ENCODE results near the gene NUP62.
"Not testable (repeated sequence)": the region's sequence is repeated elsewhere in the genome, so short reads cannot be mapped to it uniquely, and the experiment has no call there.

NUP62 gene

GRCh38 chr19:49925486-49925885 lies 3.8 kb downstream of the NUP62 start:
- TF ChIP-seq, protein P1, sequence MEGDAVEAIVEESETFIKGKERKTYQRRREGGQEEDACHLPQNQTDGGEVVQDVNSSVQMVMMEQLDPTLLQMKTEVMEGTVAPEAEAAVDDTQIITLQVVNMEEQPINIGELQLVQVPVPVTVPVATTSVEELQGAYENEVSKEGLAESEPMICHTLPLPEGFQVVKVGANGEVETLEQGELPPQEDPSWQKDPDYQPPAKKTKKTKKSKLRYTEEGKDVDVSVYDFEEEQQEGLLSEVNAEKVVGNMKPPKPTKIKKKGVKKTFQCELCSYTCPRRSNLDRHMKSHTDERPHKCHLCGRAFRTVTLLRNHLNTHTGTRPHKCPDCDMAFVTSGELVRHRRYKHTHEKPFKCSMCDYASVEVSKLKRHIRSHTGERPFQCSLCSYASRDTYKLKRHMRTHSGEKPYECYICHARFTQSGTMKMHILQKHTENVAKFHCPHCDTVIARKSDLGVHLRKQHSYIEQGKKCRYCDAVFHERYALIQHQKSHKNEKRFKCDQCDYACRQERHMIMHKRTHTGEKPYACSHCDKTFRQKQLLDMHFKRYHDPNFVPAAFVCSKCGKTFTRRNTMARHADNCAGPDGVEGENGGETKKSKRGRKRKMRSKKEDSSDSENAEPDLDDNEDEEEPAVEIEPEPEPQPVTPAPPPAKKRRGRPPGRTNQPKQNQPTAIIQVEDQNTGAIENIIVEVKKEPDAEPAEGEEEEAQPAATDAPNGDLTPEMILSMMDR (IDR thresholded peaks at IDR 0.05; ENCODE audit: insufficient read depth, low read length, poor library complexity, severe bottlenecking), result no peak
- Histone ChIP-seq H3K36me3 (ENCODE audit: control insufficient read depth, insufficient read depth, low read length) (peaks cover 34% of the 10 kb centered on the region), H3K4me3 (replicated peaks; ENCODE audit: low read depth, low read length) (peak overlapping the region; percentile 5; the same call in 1 of the 2 replicates)

GRCh38 chr19:49924881-49925210 lies 4.5 kb downstream of the NUP62 start:
- not testable (repeated sequence) for DNase-seq (ENCODE audit: extremely low read depth, insufficient read length); H3K27me3 ChIP-seq (replicated peaks; ENCODE audit: control insufficient read depth, insufficient read depth, low read length)
- H3K36me3 ChIP-seq (ENCODE audit: control insufficient read depth, insufficient read depth, low read length), result peaks cover 34% of the 10 kb centered on the region
- H3K4me3 ChIP-seq (replicated peaks; ENCODE audit: low read depth, low read length), result peak overlapping the region; percentile 14; the same call in 1 of the 2 replicates

More at GRCh38 chr19:49925486-49925885, 3.8 kb downstream of the NUP62 start:
- DNase-seq (ENCODE audit: extremely low read depth, insufficient read length), result no peak
- H3K27me3 ChIP-seq (replicated peaks; ENCODE audit: control insufficient read depth, insufficient read depth, low read length), result no peaks in the 10 kb centered on the region

GRCh38 chr19:49924004-49924880 lies 5.1 kb downstream of the NUP62 start:
- Histone ChIP-seq H3K4me3 (replicated peaks; ENCODE audit: low read depth, low read length) (peak overlapping the region; percentile 23), H3K36me3 (ENCODE audit: control insufficient read depth, insufficient read depth, low read length) (peaks cover 34% of the 10 kb centered on the region), H3K27me3 (replicated peaks; ENCODE audit: control insufficient read depth, insufficient read depth, low read length) (no peaks in the 10 kb centered on the region)
- TF ChIP-seq, protein P1 (IDR thresholded peaks at IDR 0.05; ENCODE audit: insufficient read depth, low read length, poor library complexity, severe bottlenecking), result no peak
- peak; percentile 70 for DNase-seq (ENCODE audit: extremely low read depth, insufficient read length)

DNA sequence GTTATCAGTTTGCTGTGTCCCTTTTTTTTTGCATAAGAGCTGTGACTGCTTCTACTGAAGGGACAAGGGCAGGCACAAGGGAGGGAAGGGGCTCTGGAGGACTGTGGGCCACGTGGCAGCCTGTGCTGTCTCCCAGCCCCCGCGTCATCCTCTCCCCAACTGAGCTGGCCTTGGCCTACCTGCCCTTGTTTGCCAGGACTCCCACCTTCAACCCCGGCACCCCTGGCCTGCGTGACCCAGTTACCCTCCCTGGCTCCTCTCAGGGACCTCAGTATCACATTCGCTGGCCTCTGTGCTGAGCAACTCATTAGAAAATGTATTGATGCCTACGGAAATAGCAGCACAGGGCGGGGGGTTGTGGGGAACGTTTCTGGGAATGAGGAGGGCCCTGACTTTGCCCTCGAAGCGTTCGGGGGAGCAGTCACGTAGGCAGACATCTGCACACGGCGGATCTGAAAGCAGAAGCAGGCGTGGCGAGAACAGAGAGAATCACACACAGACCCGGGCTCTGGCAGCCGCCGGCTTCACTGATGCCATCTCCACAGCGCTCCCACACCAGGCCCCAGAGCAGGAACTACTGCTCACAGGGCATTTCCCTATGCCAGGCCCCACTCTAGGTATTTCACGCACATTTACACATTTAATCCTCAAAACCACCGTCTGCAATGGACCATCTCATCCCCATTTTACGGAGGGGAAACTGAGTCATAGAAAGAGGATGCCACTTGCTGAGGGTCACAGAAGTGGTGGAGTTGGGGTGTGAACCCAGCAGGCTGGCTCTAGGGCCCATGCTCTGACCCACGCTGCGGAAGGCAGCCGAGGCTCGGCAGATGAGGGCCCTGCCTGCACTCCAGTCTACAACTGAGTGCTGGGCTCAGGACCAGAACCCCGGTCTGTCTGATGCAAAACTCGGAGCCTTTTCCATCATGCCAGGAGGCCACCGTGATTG lies 6.0 kb downstream of the NUP62 start:
- H3K27me3 ChIP-seq (replicated peaks; ENCODE audit: control insufficient read depth, insufficient read depth, low read length), result no peaks in the 10 kb centered on the region
- TF ChIP-seq, protein P1 (IDR thresholded peaks at IDR 0.05; ENCODE audit: insufficient read depth, low read length, poor library complexity, severe bottlenecking), result no peak
- H3K4me3 ChIP-seq (replicated peaks; ENCODE audit: low read depth, low read length), result no peak overlapping the region
- no peak for DNase-seq (ENCODE audit: extremely low read depth, insufficient read length)
- H3K36me3 ChIP-seq (ENCODE audit: control insufficient read depth, insufficient read depth, low read length), result peaks cover 36% of the 10 kb centered on the region

- DNase-seq (ENCODE audit: extremely low read depth, insufficient read length), result no peak
- Histone ChIP-seq H3K4me3 (replicated peaks; ENCODE audit: low read depth, low read length) (no peak overlapping the region), H3K36me3 (ENCODE audit: control insufficient read depth, insufficient read depth, low read length) (peaks cover 37% of the 10 kb centered on the region), H3K27me3 (replicated peaks; ENCODE audit: control insufficient read depth, insufficient read depth, low read length) (no peaks in the 10 kb centered on the region)
- TF ChIP-seq, protein P1 (IDR thresholded peaks at IDR 0.05; ENCODE audit: insufficient read depth, low read length, poor library complexity, severe bottlenecking), result no peak
Observed at GRCh38 chr19:49921871-49922795, 7.2 kb downstream of the NUP62 start.
